GM12865 (cell line): ENCODE results near the gene NANOGP8.

Experiments used
- DNase-seq: peaks from one replicate; pipeline ENCODE4 v3.0.0; 2010; ENCODE audit warnings: low read depth
- H3K4me3 ChIP-seq: 2 replicates; pipeline ENCODE4 v1.5.1; 2011; ENCODE audit warnings: mild to moderate bottlenecking, low read depth, low read length, control low read depth
- TF ChIP-seq, protein P1 (sequence below): IDR thresholded peaks from 2 replicates; pipeline ENCODE4 v1.5.1; 2011; ENCODE audit warnings: low read length, control low read depth, low read depth, inconsistent platforms; ENCODE audit not compliant: insufficient read depth; ENCODE audit errors: missing control alignments

The NANOGP8 gene

DNA sequence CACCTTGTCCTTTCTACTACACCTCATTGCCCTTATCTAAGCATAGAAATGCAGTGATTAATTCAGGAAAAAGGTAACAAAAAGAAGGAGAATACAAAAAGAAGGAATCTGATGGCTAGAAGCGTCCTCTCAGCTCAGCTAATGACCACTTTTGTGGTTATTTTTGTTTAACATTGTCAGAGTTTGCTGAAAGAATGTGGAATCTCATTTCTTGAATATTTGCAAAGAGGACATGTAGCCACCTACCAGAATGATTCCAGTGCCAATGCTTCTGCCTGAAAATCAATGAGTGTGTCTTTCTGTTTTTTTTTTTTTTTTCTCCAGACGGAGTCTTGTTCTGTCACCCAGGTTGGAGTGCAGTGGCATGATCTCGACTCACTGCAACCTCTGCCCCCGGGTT is 24.5 kb downstream of the NANOGP8 start:
- TF ChIP-seq, protein P1, sequence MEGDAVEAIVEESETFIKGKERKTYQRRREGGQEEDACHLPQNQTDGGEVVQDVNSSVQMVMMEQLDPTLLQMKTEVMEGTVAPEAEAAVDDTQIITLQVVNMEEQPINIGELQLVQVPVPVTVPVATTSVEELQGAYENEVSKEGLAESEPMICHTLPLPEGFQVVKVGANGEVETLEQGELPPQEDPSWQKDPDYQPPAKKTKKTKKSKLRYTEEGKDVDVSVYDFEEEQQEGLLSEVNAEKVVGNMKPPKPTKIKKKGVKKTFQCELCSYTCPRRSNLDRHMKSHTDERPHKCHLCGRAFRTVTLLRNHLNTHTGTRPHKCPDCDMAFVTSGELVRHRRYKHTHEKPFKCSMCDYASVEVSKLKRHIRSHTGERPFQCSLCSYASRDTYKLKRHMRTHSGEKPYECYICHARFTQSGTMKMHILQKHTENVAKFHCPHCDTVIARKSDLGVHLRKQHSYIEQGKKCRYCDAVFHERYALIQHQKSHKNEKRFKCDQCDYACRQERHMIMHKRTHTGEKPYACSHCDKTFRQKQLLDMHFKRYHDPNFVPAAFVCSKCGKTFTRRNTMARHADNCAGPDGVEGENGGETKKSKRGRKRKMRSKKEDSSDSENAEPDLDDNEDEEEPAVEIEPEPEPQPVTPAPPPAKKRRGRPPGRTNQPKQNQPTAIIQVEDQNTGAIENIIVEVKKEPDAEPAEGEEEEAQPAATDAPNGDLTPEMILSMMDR = no peak
- no peak for DNase-seq
- H3K4me3 ChIP-seq = no peak overlapping the region

DNA sequence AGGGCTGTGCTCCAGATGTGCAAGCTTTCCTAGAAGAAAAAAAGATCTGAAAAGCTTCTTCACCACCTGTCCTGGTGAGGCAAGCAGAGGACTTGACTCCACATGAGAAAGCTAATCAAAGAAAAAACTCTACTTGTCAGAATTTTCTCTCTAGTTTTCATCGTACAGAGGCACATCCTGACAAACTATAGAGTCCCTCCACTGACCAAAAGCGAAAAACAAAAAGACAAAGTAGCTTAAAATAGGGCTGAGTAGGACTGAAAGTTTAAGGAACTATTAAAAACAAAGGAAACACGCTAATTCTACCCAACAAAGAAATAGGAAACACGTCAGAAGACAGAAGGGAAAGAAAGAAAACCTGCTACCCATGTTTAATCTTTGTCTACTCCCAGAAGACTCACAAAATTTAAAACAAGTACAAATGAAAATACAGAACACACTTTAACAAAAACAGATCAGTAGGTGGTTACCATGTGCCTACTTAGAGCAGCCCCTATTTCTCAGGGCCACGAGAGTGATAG is 26.5 kb downstream of the NANOGP8 start:
- peak; percentile 52 for DNase-seq
- H3K4me3 ChIP-seq = peak overlapping the region; percentile 28; the same call in 1 of the 2 replicates
- TF ChIP-seq, protein P1 = no peak

DNA sequence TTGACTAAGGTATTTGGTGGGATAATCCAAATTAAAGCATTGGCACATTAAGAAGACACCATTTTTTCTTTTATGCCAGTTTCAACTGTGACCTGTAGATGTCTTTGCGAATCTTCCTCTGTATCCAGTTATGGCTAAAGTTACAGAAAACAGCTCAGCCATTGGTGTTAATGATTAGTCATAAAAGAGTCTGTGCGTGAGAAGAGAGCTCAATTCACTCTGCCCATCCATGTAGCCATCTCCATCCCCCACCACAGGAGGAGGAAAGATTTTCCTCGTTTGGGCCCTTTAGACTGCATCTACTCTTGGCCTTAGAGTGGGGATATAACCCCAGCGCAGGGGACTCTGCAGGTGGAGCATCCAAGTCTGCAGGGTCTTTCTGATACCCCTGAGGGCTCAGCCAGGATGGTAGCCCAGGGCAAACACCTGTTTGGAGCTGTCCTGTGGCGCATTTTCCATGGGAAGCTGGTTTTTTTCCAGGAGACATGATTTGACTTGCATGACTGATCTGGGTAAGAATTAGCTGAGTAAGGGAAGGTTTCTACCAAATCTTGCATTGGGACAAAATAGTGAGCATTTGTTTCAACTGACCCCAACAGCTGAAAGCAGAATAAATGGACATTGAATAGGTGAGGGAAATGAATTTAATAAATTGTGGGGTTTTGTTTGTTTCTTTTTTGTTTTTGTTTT is 29.5 kb downstream of the NANOGP8 start:
- TF ChIP-seq, protein P1 = no peak
- no peak for DNase-seq
- no peak overlapping the region for H3K4me3 ChIP-seq

DNA sequence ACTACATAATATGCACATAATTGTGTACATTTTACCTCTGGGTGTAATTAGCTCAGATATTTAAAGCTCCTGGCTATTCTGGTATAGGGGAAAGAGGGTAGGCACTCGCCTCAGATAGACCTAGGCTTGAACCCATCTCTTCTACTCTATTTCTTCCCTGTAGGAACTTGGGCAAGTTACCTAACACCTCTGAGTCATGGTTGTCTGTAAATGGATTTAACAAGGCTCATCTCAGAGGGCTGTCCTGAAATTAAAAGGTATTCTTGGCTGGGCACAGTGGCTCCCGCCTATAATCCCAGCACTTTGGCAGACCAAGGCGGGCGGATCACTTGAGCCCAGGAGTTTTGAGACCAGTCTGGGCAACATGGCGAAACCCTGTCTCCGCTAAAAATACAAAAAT is 30.7 kb downstream of the NANOGP8 start:
- H3K4me3 ChIP-seq = no peak overlapping the region
- no peak for DNase-seq
- TF ChIP-seq, protein P1 = no peak

DNA sequence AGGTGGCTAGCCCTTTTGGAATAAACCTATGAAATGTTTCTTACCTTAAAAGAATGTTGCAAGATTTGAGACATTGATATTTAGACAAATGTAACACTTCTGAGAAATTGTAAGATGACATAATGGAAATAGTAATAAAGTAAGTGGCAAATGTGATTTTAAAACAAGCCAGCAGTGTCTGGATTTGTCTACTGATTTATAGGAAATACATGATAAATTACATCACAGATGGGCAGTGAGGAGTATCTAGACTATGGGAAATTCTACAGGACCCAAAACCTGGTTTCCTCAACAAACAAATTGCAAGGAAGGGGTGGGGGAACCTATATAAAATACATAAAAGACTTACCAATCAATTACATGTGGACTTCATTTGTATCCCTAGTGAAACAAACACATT is 37.1 kb downstream of the NANOGP8 start:
- TF ChIP-seq, protein P1 = no peak
- DNase-seq = no peak
- H3K4me3 ChIP-seq = no peak overlapping the region

DNA sequence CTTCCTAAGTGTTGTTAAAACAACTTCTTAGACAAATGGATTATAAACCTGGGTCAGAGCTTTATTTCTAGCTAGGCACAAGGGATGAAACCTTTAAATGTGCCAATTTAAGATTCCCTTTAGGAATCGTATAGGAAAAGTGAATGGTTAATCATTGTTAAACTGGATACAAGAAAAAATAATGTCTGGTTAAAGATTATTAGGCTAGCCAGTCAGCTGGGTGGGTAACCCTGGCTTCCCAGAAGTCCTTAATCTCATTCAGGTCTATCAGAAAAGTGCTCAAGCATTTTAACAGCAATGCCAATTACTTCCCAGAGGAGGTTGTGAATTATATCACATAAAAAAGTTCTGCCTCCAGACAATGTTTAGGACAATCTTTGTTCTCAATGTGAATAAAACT is 37.6 kb downstream of the NANOGP8 start:
- TF ChIP-seq, protein P1 = no peak
- H3K4me3 ChIP-seq = no peak overlapping the region
- no peak for DNase-seq

DNA sequence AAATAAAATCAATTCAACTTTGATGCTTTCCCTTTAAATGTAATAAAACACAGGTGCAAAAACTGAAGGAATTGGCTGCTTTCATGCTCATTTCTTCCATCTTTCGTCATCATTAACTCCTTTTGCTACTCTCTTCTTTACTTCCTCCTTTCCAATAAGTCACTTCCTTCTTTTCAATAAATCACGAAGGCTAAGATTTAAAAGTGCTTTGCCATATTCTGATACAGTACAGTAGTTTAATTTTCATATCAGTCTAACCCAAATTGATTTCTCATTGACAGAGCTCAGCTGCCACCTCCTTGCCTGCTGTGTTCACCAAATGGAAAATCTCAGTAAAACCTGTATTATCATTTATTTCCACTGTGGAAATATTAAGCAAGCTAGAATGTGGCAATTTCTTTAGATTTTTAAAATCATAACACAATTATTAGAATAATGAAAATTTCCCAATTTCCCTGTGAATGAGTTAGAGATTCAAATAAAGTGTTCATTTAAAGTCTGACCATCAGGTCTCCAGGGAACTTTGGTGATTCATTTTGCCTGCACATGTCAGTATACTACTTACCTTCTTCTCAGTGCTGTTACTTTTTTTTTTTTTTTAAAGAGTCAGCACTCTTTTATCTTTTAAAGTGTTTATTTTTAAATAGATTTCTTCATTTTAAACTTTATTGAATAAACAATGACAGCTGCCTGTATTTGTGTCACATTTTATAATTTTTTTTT is 41.6 kb downstream of the NANOGP8 start:
- DNase-seq = no peak
- TF ChIP-seq, protein P1 = no peak
- H3K4me3 ChIP-seq = no peak overlapping the region
